C4-2B (cell line): ENCODE results near the gene SLC39A11.

Experiments
- ZFX ChIP-seq: fragments of 450-650 bp; IDR thresholded peaks from 2 replicates; pipeline ENCODE4 v1.6.1; 2017
- TF ChIP-seq, protein P1 (sequence below): fragments of 450-650 bp; conservative IDR thresholded peaks from 2 replicates; pipeline ENCODE4 v1.5.1; 2017; ENCODE audit warnings: mild to moderate bottlenecking

DNA sequence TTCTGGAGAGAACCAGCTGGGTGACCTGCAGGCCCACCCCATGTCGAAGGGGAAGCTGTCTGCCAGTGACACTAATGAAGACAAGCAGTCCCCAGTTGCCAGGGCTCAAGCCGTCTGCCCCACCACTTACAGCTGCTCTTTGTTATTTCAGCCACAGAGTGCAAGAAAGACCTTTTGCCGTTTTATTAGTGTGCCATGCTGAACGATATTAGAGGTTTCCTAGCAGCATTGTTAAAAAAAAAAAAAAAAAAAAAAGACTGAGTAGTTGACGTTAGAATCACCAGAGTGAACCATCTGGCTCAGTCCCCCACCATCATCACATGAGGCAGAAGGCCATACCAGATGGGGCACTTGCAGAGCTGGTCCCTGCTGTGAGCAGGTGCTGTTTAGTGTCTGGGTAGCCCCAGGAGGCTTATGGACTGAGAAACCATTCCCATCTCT is 26.5 kb upstream of the SLC39A11 start:
- TF ChIP-seq, protein P1, sequence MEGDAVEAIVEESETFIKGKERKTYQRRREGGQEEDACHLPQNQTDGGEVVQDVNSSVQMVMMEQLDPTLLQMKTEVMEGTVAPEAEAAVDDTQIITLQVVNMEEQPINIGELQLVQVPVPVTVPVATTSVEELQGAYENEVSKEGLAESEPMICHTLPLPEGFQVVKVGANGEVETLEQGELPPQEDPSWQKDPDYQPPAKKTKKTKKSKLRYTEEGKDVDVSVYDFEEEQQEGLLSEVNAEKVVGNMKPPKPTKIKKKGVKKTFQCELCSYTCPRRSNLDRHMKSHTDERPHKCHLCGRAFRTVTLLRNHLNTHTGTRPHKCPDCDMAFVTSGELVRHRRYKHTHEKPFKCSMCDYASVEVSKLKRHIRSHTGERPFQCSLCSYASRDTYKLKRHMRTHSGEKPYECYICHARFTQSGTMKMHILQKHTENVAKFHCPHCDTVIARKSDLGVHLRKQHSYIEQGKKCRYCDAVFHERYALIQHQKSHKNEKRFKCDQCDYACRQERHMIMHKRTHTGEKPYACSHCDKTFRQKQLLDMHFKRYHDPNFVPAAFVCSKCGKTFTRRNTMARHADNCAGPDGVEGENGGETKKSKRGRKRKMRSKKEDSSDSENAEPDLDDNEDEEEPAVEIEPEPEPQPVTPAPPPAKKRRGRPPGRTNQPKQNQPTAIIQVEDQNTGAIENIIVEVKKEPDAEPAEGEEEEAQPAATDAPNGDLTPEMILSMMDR: no peak
- no peak for TF ChIP-seq ZFX
